H1 (cell line): ENCODE data around the gene TPP2. TPM values are rescaled to one million over a fixed set of nuclear protein-coding genes. Genes with fewer than 3 reads are reported as not detected.

Source experiments
- ASH2L ChIP-seq: fragments of 200-600, 300-600 bp; sonication (generic); IDR thresholded peaks from one replicate; pipeline ENCODE4 v1.7.1; 2017; ENCODE audit warnings: low read length
- BACH1 ChIP-seq: IDR thresholded peaks from 2 replicates; pipeline ENCODE4 v1.6.1; 2012; ENCODE audit warnings: low read length, improper control_type of control experiment
- RAD21 ChIP-seq, 2 experiments: IDR thresholded peaks in 1 of 2; conservative IDR thresholded peaks in 1 of 2; 2 replicates each; pipeline ENCODE4 v1.6.1; 2011; ENCODE audit warnings: low read depth in 2 of 2, low read length in 2 of 2, improper control_type of control experiment in 1 of 2, inconsistent platforms in 1 of 2, mild to moderate bottlenecking in 1 of 2, moderate library complexity in 1 of 2
- polyA plus RNA-seq, 7 experiments: library from polyadenylated mRNA; depleted of rRNA in 3 of 7; stranded (reverse) in 5 of 7; unstranded in 2 of 7; fragments of >200 nt in 5 of 7; fragments of 200-250 nt in 2 of 7; gene quantifications; 1 replicate in 5 of 7; 2 replicates in 1 of 7; 4 replicates in 1 of 7; pipeline versions ENCODE4 v1.2.1 to v1.2.3, GENCODE V29; 2011 to 2013; ENCODE audit warnings: missing spikeins in 2 of 7, mixed read lengths in 2 of 7
- total RNA-seq: library from RNA; stranded (reverse); fragmentation: NEBNext Ultra II Directional; extraction: Animal tissue kit (Norgen Biotek cat#: 25700); gene quantifications from 2 replicates; pipeline ENCODE4 v1.2.1, GENCODE V29; 2021

TPP2 gene
- total and polyA plus RNA-seq, 2 of the 8 experiments (the other 6 are each of a cell fraction or from before 2014, with no cell fraction given), result 15.9 to 85.7 TPM

DNA sequence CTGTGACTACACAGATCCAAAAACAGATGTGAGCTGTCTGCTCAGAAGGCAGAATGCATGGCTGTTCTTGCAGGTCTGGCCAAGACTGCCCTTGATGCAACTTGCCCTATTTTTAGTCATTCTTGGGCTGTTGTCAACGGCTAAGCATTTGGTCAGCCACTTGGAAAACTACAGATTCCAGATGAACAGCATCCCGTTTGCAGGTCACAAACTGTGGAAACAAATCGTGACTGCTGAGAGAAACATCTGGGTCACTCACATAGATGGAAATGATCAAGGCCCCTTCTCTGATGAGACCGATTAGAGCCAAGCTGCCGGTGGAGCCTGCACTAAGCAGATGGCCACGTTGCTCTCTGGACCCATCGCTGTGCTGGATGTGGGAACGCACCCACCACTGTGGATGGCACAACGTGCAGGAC, 113.5 kb downstream of the TPP2 start (continued):
- TF ChIP-seq ASH2L, result no peak
- no peak for TF ChIP-seq BACH1
- TF ChIP-seq RAD21 (IDR thresholded peaks at IDR 0.05 in 1 of 2, conservative IDR thresholded peaks at IDR 0.05 in 1 of 2; ENCODE audit: low read depth in 2 of 2, low read length in 2 of 2), result no peak
